AML-193 (cell line): ENCODE data around the gene DACH1.

Source experiments
- DNase-seq, 2 experiments: peaks; one replicate each; lab custom pipeline; 2025; lab: John Stamatoyannopoulos, UW

DACH1 gene

GRCh38 chr13:71394176-71394575, 472.8 kb downstream of the DACH1 start:
- no peak for DNase-seq
